Peyer's patch (tissue), 4 donors: ENCODE data around the gene ADK.

Source experiments
- CTCF ChIP-seq, 6 experiments: fragments of 450-650 bp in 4 of 6; fragments of 200-600 bp in 2 of 6; sonication (generic) in 1 of 6; IDR thresholded peaks; one replicate each; pipeline ENCODE4 v1.5.1; 2017 to 2019; ENCODE audit warnings: antibody characterized with exemption in 6 of 6, mild to moderate bottlenecking in 3 of 6, moderate library complexity in 1 of 6
- POLR2A ChIP-seq, 2 donors: fragments of 450-650 bp; IDR thresholded peaks; one replicate each; pipeline ENCODE4 v1.5.1; 2017; ENCODE audit warnings: antibody characterized with exemption in 2 of 2, mild to moderate bottlenecking in 2 of 2, moderate library complexity in 2 of 2

DNA sequence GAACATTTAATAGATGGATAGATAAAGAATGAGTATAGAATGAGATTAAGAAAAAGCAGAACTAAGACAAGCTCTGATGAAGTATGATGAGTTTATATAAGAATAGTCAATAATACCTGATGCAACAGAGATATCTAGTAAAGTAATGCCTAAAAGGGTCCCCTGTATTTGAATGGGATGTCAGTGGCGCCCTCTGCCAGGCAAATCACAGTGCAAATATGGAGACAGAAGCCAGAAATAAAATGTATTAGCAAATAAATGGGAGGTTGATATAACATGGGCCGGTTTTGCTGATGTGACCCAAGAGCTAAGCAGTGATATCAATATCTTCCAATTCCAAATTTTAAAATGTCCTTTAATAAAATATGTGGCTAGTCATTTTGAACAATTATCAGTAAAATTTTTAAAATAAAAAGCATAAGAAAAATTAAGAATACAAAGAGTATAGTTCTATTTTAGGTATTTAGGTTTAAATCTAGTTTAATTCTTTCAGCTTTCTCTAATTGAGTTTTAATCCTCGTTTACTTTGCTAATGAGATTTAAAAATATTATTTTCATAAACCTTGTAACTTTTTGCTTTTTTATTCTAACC, 62.6 kb downstream of the ADK start:
- TF ChIP-seq CTCF (IDR thresholded peaks at IDR 0.05) (peak in 5 of 6 experiments; percentile 15 to 49 (median 46)), POLR2A (IDR thresholded peaks at IDR 0.05) (no peak)
